SH-SY5Y (cell line): Measurements from ENCODE around the gene MAP1LC3A.

Experiments used
- GATA2 ChIP-seq: IDR thresholded peaks from 2 replicates; pipeline ENCODE4 v1.6.1; 2011; ENCODE audit warnings: mild to moderate bottlenecking, low read depth, low read length
- GATA3 ChIP-seq: IDR thresholded peaks from 2 replicates; pipeline ENCODE4 v1.6.1; 2011; ENCODE audit warnings: low read depth, mild to moderate bottlenecking, low read length, moderate library complexity

DNA sequence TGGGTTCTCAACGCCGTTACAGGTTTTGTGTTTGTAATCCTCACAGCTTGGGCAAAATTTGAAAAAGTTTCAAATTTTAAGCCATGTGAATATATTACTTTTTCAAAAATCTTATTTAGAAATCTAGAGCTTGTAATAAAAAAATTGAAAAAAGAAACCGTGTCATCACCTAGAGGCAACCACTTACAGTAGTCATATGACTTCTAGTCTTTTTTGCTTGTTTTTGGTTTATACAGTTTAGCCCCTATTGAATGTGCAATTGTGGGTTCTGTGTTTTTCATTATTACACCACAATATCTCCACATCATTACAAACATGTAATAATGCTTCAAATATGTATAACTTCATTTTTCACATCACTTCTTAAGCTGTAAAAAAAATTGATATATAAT, 41.4 kb upstream of the MAP1LC3A start:
- TF ChIP-seq GATA2 (no peak), GATA3 (no peak)
